GM23338 (cell line): Measurements from ENCODE around the gene BTN1A1. TPM values are rescaled to one million over a fixed set of nuclear protein-coding genes. Genes with fewer than 3 reads are reported as not detected.

Source experiments
- ATAC-seq: fragments of 200-7000 bp; cut with Tn5 transposase; 3 replicates; pipeline ENCODE4 v1.9.1; 2020
- DNase-seq: peaks from one replicate; pipeline ENCODE4 v3.0.0-alpha.2; 2015; ENCODE audit warnings: low spot score
- H2AFZ ChIP-seq: fragments of 200-600 bp; sonication (generic); 2 replicates; pipeline ENCODE4 v1.8.0; 2016; ENCODE audit warnings: antibody characterized with exemption, mild to moderate bottlenecking, moderate library complexity
- H3F3A ChIP-seq: fragments of 200-600 bp; sonication (generic); replicated peaks from 2 replicates; pipeline ENCODE4 v1.8.0; 2017; ENCODE audit warnings: antibody characterized with exemption, mixed run types, low read depth
- H3K27ac ChIP-seq: fragments of 200-600 bp; sonication (generic); 2 replicates; pipeline ENCODE4 v1.6.1; 2016; ENCODE audit warnings: low read depth
- H3K27me3 ChIP-seq: fragments of 200-600 bp; sonication (generic); 2 replicates; pipeline ENCODE4 v1.8.0; 2016; ENCODE audit warnings: mild to moderate bottlenecking, mixed run types, moderate library complexity; ENCODE audit not compliant: insufficient read depth
- H3K36me3 ChIP-seq: fragments of 200-600 bp; sonication (generic); 2 replicates; pipeline ENCODE4 v1.8.0; 2016; ENCODE audit warnings: mild to moderate bottlenecking; ENCODE audit not compliant: insufficient read depth
- H3K4me1 ChIP-seq: fragments of 200-600 bp; sonication (generic); 2 replicates; pipeline ENCODE4 v1.8.0; 2016; ENCODE audit warnings: mild to moderate bottlenecking, moderate library complexity; ENCODE audit not compliant: insufficient read depth
- H3K4me2 ChIP-seq: fragments of 200-600 bp; sonication (generic); 2 replicates; pipeline ENCODE4 v1.7.1; 2017; ENCODE audit warnings: mixed run types
- H3K4me3 ChIP-seq: fragments of 200-600 bp; sonication (generic); 2 replicates; pipeline ENCODE4 v1.6.1; 2016; ENCODE audit warnings: mixed run types
- H3K79me2 ChIP-seq: fragments of 200-600 bp; sonication (generic); replicated peaks from 2 replicates; pipeline ENCODE4 v1.8.0; 2017; ENCODE audit warnings: mild to moderate bottlenecking; ENCODE audit not compliant: insufficient read depth
- H3K9me2 ChIP-seq: fragments of 200-600 bp; sonication (generic); 2 replicates; pipeline ENCODE4 v1.8.0; 2017; ENCODE audit not compliant: insufficient read depth
- H4K20me1 ChIP-seq: fragments of 200-600 bp; sonication (generic); replicated peaks from 2 replicates; pipeline ENCODE4 v1.8.0; 2017; ENCODE audit warnings: mild to moderate bottlenecking; ENCODE audit not compliant: insufficient read depth
- H3K27ac Mint-ChIP-seq: 2 replicates; pipeline ENCODE4 v1.8.0; 2020; ENCODE audit warnings: inconsistent platforms, mild to moderate bottlenecking, moderate library complexity, mixed read lengths
- H3K27me3 Mint-ChIP-seq: 3 replicates; pipeline ENCODE4 v1.8.0; 2022; ENCODE audit warnings: low read depth, mild to moderate bottlenecking, moderate library complexity, mixed read lengths, inconsistent platforms; ENCODE audit not compliant: insufficient read depth, poor library complexity
- H3K36me3 Mint-ChIP-seq: 3 replicates; pipeline ENCODE4 v1.8.0; 2021; ENCODE audit warnings: low read depth, mild to moderate bottlenecking, inconsistent platforms, moderate library complexity, mixed read lengths
- H3K4me1 Mint-ChIP-seq: 3 replicates; pipeline ENCODE4 v1.8.0; 2020; ENCODE audit warnings: mild to moderate bottlenecking, inconsistent platforms, mixed read lengths
- H3K4me3 Mint-ChIP-seq: 3 replicates; pipeline ENCODE4 v1.8.0; 2021; ENCODE audit warnings: moderate library complexity, mild to moderate bottlenecking, inconsistent platforms, mixed read lengths
- H3K9me3 Mint-ChIP-seq: 3 replicates; pipeline ENCODE4 v1.8.0; 2020; ENCODE audit warnings: moderate library complexity, mild to moderate bottlenecking, inconsistent platforms, mixed read lengths
- CREB1 ChIP-seq: fragments of 250-450 bp; sonication (Bioruptor Pico); IDR thresholded peaks from 2 replicates; pipeline ENCODE4 v1.5.0; 2020; ENCODE audit warnings: low read depth, mild to moderate bottlenecking, moderate library complexity
- ETS1 ChIP-seq: IDR thresholded peaks from 2 replicates; pipeline ENCODE4 v1.6.1; 2016; ENCODE audit warnings: antibody characterized with exemption
- EZH2 ChIP-seq: fragments of 200-600 bp; sonication (generic); IDR thresholded peaks from one replicate; pipeline ENCODE4 v1.8.0; 2017; ENCODE audit warnings: antibody characterized with exemption, mild to moderate bottlenecking, low read depth; ENCODE audit not compliant: unreplicated experiment
- EZH2phosphoT487 ChIP-seq: fragments of 200-600 bp; sonication (generic); IDR thresholded peaks from one replicate; pipeline ENCODE4 v1.8.1; 2018; ENCODE audit warnings: antibody characterized with exemption; ENCODE audit not compliant: unreplicated experiment
- JUNB ChIP-seq: IDR thresholded peaks from one replicate; pipeline ENCODE4 v1.6.1; 2016; ENCODE audit warnings: antibody characterized with exemption; ENCODE audit not compliant: unreplicated experiment
- NANOG ChIP-seq: IDR thresholded peaks from 2 replicates; pipeline ENCODE4 v1.6.1; 2016; ENCODE audit warnings: antibody characterized with exemption, borderline replicate concordance
- POLR2AphosphoS5 ChIP-seq: IDR thresholded peaks from 2 replicates; pipeline ENCODE4 v1.6.1; 2016; ENCODE audit warnings: antibody characterized with exemption, low read depth
- REST ChIP-seq: IDR thresholded peaks from one replicate; pipeline ENCODE4 v1.6.1; 2018; ENCODE audit warnings: antibody characterized with exemption; ENCODE audit not compliant: unreplicated experiment
- STAT1 ChIP-seq: IDR thresholded peaks from one replicate; pipeline ENCODE4 v1.6.1; 2016; ENCODE audit warnings: antibody characterized with exemption; ENCODE audit not compliant: unreplicated experiment
- ZNF114 ChIP-seq: fragments of 250-450 bp; sonication (Bioruptor Pico); IDR thresholded peaks from 2 replicates; pipeline ENCODE4 v1.5.0; 2020; ENCODE audit warnings: mild to moderate bottlenecking, moderate library complexity
- polyA plus RNA-seq: library from polyadenylated mRNA; unstranded; fragments of >200 nt; fragmentation: Nextera tagmentation; extraction: Ambion mirVana; gene quantifications from 2 replicates; pipeline ENCODE4 v1.2.1, GENCODE V29; 2016
- total RNA-seq: library from RNA; depleted of rRNA; stranded (reverse); fragments of >200 nt; shearing (Covaris generic); gene quantifications from 2 replicates; pipeline ENCODE4 v1.2.3, GENCODE V29; 2014

The BTN1A1 gene
- total and polyA plus RNA-seq, 2 experiments from 2014 or later, result 0.13 to 0.38 TPM

GRCh38 chr6:26502165-26502564, 2.1 kb downstream of the BTN1A1 start:
- peak overlapping the region; percentile 100 for H2AFZ ChIP-seq
- peak overlapping the region; percentile 89 for H3K4me2 ChIP-seq
- peaks cover 45% of the 10 kb centered on the region for H3K27me3 ChIP-seq
- H3K27ac Mint-ChIP-seq, result no peak overlapping the region
- no peak for ATAC-seq
- peak overlapping the region; percentile 65 for H3K4me3 ChIP-seq
- peaks cover 4% of the 10 kb centered on the region; the same call in 1 of the 2 replicates for H3K4me1 ChIP-seq
- no peaks in the 10 kb centered on the region for H3K79me2 ChIP-seq
- no peak for DNase-seq
- no peak for TF ChIP-seq POLR2AphosphoS5
- peak; percentile 30 for TF ChIP-seq EZH2
- no peak for TF ChIP-seq JUNB
- no peaks in the 10 kb centered on the region for H3K36me3 Mint-ChIP-seq
- H3K27ac ChIP-seq, result no peak overlapping the region
- no peaks in the 10 kb centered on the region for H3K36me3 ChIP-seq
- no peaks in the 10 kb centered on the region; the same call in 2 of the 3 replicates for H3K9me3 Mint-ChIP-seq
- H3K4me1 Mint-ChIP-seq, result peaks cover 12% of the 10 kb centered on the region
- H3K4me3 Mint-ChIP-seq, result peak overlapping the region; percentile 75
- no peaks in the 10 kb centered on the region for H3K9me2 ChIP-seq
- H3K27me3 Mint-ChIP-seq, result peaks cover 31% of the 10 kb centered on the region
- peaks cover 6% of the 10 kb centered on the region; the same call in 1 of the 2 replicates for H3F3A ChIP-seq
- no peaks in the 10 kb centered on the region for H4K20me1 ChIP-seq

DNA sequence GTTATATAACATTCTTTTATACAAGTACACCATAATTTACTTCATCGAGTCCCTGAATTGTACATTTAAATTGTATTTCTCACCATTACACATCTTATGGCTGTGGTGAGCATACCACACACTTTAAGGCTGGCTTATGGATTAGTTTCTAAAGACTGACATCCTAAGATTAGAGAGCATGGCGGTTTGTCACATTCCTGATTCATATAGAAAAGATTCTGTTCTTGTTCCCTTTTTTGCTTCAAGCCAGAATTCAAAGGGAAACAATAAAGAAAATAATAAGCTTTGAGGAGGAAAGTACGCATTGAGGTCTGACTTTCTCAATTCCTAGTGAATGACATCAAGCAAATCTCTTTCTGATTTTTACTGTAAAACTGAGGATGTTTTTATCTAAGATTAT, 2.5 kb downstream of the BTN1A1 start:
- H3K27ac ChIP-seq, result no peak overlapping the region
- H3K4me1 ChIP-seq, result peaks cover 4% of the 10 kb centered on the region; the same call in 1 of the 2 replicates
- no peak for TF ChIP-seq REST
- no peak for TF ChIP-seq NANOG
- no peak for TF ChIP-seq STAT1
- no peak for TF ChIP-seq CREB1
- no peak for TF ChIP-seq JUNB
- TF ChIP-seq POLR2AphosphoS5, result no peak
- no peak for TF ChIP-seq EZH2phosphoT487
- no peak for TF ChIP-seq ETS1
- no peak for TF ChIP-seq EZH2
- TF ChIP-seq ZNF114 (CRISPR knock-in tag), result no peak
- no peak overlapping the region for H3K4me2 ChIP-seq
- Mint-ChIP-seq H3K4me3 (no peak overlapping the region), H3K36me3 (no peaks in the 10 kb centered on the region), H3K27me3 (peaks cover 31% of the 10 kb centered on the region), H3K27ac (no peak overlapping the region), H3K9me3 (no peaks in the 10 kb centered on the region; the same call in 2 of the 3 replicates), H3K4me1 (peaks cover 12% of the 10 kb centered on the region)
- H3K9me2 ChIP-seq, result no peaks in the 10 kb centered on the region
- H4K20me1 ChIP-seq, result no peaks in the 10 kb centered on the region
- H2AFZ ChIP-seq, result no peak overlapping the region
- H3K79me2 ChIP-seq, result no peaks in the 10 kb centered on the region
- H3F3A ChIP-seq, result peaks cover 6% of the 10 kb centered on the region; the same call in 1 of the 2 replicates
- no peaks in the 10 kb centered on the region for H3K36me3 ChIP-seq
- DNase-seq (no peak), ATAC-seq (no peak)
- H3K4me3 ChIP-seq, result no peak overlapping the region
- H3K27me3 ChIP-seq, result peaks cover 45% of the 10 kb centered on the region
